Heart left ventricle (tissue), 13 donors: ENCODE measurements around the gene TTC23.

Source experiments
- POLR2A ChIP-seq, 2 donors: fragments of 450-650 bp; IDR thresholded peaks; one replicate each; pipeline ENCODE4 v1.6.1; 2017; ENCODE audit warnings: antibody characterized with exemption in 2 of 2, mild to moderate bottlenecking in 2 of 2, moderate library complexity in 2 of 2
- TF ChIP-seq, protein P1 (sequence below), 12 donors: fragments of 200-600 bp; sonication (generic) in 4 of 12; IDR thresholded peaks; one replicate each; pipeline versions ENCODE4 v1.5.0 to v1.8.0; 2018 to 2022; ENCODE audit warnings: antibody characterized with exemption in 12 of 12, mild to moderate bottlenecking in 5 of 12
- donor health status: ischemic (EF 13 %, LVEDD 7.1; RV severe dilation, severe dysfunction).
- donor health status: DM: no; HTN: yes; CAD: no.
- donor health status: DM: no; HTN: no; CAD: no.
- donor health status: ischemic (EF 25% LVEDD 6.9; RV normal size, moderate dysfunction).
- donor health status: ischemic (EF 25% LVEDD 5.7; RV mildly dilated, moderate dysfunction).
- donor health status: ischemic (EF 35%, LVEDD 5.7; RV mildly dilated, moderate dysfunction).
- donor health status: nonischemic (EF 11% LVEDD 7.7; RV severe dilation, severe dysfunction).
- donor health status: DM: yes; HTN: yes; CAD: no.
- donor health status: PGD.
- donor health status: ischemic (EF 29% LVEDD 5.4; RV normal size, mild dysfunction).
- donor health status: nonischemic (EF 23%, LVEDD 6.1; RV moderate dilation, normal function).

DNA sequence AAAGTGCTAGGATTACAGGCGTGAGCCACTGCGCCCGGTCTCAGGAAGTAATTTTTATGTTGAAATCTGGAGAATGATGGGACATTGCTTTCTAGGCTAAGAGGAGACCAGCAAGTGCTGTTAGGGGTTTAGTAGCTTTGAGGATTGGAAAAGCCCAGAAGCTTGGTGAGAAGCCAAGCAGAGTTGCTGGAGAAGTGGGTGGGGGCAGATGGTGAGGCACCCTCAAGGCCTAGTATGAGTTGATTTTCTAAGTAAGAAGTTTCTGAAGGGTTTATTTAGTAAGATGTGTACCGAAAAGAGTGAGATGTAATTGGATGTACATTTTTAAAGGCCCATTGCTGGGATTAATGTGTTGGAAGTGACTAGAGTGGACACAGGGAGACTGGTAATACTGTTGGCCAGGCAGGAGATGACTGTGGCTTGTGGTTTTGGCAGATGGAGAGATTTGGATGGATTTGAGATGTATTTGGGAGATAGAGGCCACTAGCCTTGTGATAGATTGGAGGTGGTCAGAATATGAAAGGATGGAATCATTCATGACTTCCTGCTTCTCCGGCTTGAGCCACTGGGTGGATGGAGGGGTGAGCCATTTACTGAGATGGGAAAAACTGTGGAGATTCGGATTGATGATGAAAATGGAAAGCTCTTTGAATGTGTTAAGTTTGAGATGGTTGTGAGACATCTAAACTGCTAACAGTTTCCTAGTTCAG lies 4.2 kb upstream of the TTC23 start:
- TF ChIP-seq, protein P1, sequence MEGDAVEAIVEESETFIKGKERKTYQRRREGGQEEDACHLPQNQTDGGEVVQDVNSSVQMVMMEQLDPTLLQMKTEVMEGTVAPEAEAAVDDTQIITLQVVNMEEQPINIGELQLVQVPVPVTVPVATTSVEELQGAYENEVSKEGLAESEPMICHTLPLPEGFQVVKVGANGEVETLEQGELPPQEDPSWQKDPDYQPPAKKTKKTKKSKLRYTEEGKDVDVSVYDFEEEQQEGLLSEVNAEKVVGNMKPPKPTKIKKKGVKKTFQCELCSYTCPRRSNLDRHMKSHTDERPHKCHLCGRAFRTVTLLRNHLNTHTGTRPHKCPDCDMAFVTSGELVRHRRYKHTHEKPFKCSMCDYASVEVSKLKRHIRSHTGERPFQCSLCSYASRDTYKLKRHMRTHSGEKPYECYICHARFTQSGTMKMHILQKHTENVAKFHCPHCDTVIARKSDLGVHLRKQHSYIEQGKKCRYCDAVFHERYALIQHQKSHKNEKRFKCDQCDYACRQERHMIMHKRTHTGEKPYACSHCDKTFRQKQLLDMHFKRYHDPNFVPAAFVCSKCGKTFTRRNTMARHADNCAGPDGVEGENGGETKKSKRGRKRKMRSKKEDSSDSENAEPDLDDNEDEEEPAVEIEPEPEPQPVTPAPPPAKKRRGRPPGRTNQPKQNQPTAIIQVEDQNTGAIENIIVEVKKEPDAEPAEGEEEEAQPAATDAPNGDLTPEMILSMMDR (IDR thresholded peaks at IDR 0.05), result no peak
- TF ChIP-seq POLR2A (IDR thresholded peaks at IDR 0.05), result no peak
